Right lobe of liver (tissue), 4 donors: ENCODE data around the gene HBEGF.

Experiments
- POLR2A ChIP-seq: fragments of 450-650 bp; IDR thresholded peaks from one replicate; pipeline ENCODE4 v1.6.1; 2017; ENCODE audit warnings: antibody characterized with exemption, mild to moderate bottlenecking
- TF ChIP-seq, protein P1 (sequence below), 4 donors: fragments of 200-600 bp in 3 of 4; fragments of 450-650 bp in 1 of 4; IDR thresholded peaks; one replicate each; pipeline versions ENCODE4 v1.5.1 to v1.8.0; 2016 to 2022; ENCODE audit warnings: antibody characterized with exemption in 4 of 4, mild to moderate bottlenecking in 2 of 4
- donor health status: DM: no; HTN: no; CAD: no.
- donor health status: DM: no; HTN: no; CAD: no.
- donor health status: DM: no; HTN: yes; CAD: no.

DNA sequence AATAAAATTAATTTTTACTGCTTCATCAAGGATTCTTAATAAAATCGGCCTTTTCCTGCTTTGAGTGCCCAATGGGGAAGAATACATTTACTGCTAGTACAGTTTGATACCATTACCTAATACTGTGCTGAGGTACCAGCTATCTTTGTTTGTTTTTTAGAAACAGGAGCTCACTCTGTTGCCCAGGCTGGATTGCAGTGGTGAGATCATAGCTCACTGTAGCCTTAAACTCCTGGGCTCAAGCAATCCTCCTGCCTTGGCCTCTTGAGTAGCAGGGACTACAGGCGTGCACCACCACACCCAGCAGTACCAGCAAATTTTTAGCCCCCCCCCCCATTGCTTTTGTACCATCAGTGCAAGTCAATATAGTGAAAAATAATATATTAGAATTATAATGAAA lies 41.6 kb upstream of the HBEGF start:
- TF ChIP-seq, protein P1, sequence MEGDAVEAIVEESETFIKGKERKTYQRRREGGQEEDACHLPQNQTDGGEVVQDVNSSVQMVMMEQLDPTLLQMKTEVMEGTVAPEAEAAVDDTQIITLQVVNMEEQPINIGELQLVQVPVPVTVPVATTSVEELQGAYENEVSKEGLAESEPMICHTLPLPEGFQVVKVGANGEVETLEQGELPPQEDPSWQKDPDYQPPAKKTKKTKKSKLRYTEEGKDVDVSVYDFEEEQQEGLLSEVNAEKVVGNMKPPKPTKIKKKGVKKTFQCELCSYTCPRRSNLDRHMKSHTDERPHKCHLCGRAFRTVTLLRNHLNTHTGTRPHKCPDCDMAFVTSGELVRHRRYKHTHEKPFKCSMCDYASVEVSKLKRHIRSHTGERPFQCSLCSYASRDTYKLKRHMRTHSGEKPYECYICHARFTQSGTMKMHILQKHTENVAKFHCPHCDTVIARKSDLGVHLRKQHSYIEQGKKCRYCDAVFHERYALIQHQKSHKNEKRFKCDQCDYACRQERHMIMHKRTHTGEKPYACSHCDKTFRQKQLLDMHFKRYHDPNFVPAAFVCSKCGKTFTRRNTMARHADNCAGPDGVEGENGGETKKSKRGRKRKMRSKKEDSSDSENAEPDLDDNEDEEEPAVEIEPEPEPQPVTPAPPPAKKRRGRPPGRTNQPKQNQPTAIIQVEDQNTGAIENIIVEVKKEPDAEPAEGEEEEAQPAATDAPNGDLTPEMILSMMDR (IDR thresholded peaks at IDR 0.05): no peak
- no peak for TF ChIP-seq POLR2A
